K562 (cell line): ENCODE results near the gene SLC7A6. TPM values are rescaled to one million over a fixed set of nuclear protein-coding genes. Genes with fewer than 3 reads are reported as not detected.

ENCODE experiments used
- CTBP1 ChIP-seq: fragments of 450-650 bp; IDR thresholded peaks from 2 replicates; pipeline ENCODE4 v1.6.1; 2016; ENCODE audit warnings: borderline replicate concordance
- FOXA1 ChIP-seq: fragments of 450-650 bp; IDR thresholded peaks from 2 replicates; pipeline ENCODE4 v1.6.1; 2016; ENCODE audit warnings: mild to moderate bottlenecking, borderline replicate concordance
- GTF2E2 ChIP-seq: fragments of 200-800 bp; sonication (Bioruptor generic); IDR thresholded peaks from 2 replicates; pipeline ENCODE4 v1.6.1; 2016; ENCODE audit warnings: missing genetic modification characterization, missing compliant biosample characterization
- MCM2 ChIP-seq: fragments of 450-650 bp; IDR thresholded peaks from 2 replicates; pipeline ENCODE4 v1.6.1; 2017; ENCODE audit warnings: low read depth, mild to moderate bottlenecking
- MTA1 ChIP-seq: fragments of 450-650 bp; IDR thresholded peaks from 2 replicates; pipeline ENCODE4 v1.6.1; 2017; ENCODE audit warnings: borderline replicate concordance
- NONO ChIP-seq, 2 experiments: fragments of 200-400 bp in 1 of 2; fragments of 450-650 bp in 1 of 2; formaldehyde crosslinking in 1 of 2; IDR thresholded peaks; 2 replicates each; pipeline ENCODE4 v1.6.1; 2017; ENCODE audit warnings: low read depth in 2 of 2, mild to moderate bottlenecking in 2 of 2, moderate library complexity in 2 of 2, low read length in 1 of 2
- PRMT5 ChIP-seq: sonication (generic); formaldehyde crosslinking; IDR thresholded peaks from 2 replicates; pipeline ENCODE4 v1.5.0; 2020; ENCODE audit warnings: missing genetic modification reagents
- PTBP1 ChIP-seq: fragments of 200-400 bp; formaldehyde crosslinking; IDR thresholded peaks from 2 replicates; pipeline ENCODE4 v1.6.1; 2017; ENCODE audit warnings: low read depth, low read length
- ZBTB1 ChIP-seq: sonication (generic); formaldehyde crosslinking; IDR thresholded peaks from 2 replicates; pipeline ENCODE4 v1.8.1; 2023; ENCODE audit warnings: missing genetic modification reagents, low read depth, mild to moderate bottlenecking, borderline replicate concordance
- ZNF175 ChIP-seq: fragments of 200-800 bp; sonication (Bioruptor generic); IDR thresholded peaks from 2 replicates; pipeline ENCODE4 v1.6.1; 2016; ENCODE audit warnings: low read depth, mild to moderate bottlenecking, missing genetic modification characterization, missing compliant biosample characterization
- ZNF232 ChIP-seq: sonication (generic); formaldehyde crosslinking; IDR thresholded peaks from 2 replicates; pipeline ENCODE4 v1.8.0; 2022; ENCODE audit warnings: mild to moderate bottlenecking, missing genetic modification reagents
- ZNF311 ChIP-seq: fragments of 250-450 bp; sonication (Bioruptor Pico); IDR thresholded peaks from 2 replicates; pipeline ENCODE4 v1.4.0; 2020; ENCODE audit warnings: mild to moderate bottlenecking, moderate library complexity
- ZNF551 ChIP-seq: fragments of 250-450 bp; sonication (Bioruptor Pico); IDR thresholded peaks from 2 replicates; pipeline ENCODE4 v1.5.0; 2021; ENCODE audit warnings: mild to moderate bottlenecking, moderate library complexity
- ZNF764 ChIP-seq: fragments of 250-450 bp; sonication (Bioruptor Pico); IDR thresholded peaks from 2 replicates; pipeline ENCODE4 v1.4.0; 2020; ENCODE audit warnings: low read depth, mild to moderate bottlenecking, moderate library complexity
- polyA plus RNA-seq, 8 experiments: library from polyadenylated mRNA; depleted of rRNA in 4 of 8; stranded (reverse) in 5 of 8; unstranded in 3 of 8; fragments of >200 nt; fragmentation: Nextera tagmentation in 2 of 8; fragmentation: Illumina TruSeq in 1 of 8; extraction: Ambion mirVana in 2 of 8; extraction: Trizol in 1 of 8; gene quantifications; 2 replicates each; pipeline versions ENCODE4 v1.2.1 to v1.2.3, GENCODE V29; 2011 to 2014; ENCODE audit warnings: inconsistent platforms in 1 of 8, missing spikeins in 1 of 8
- total RNA-seq, 7 experiments: library from RNA; depleted of rRNA in 6 of 7; stranded (reverse); fragments of >200 nt in 6 of 7; fragmentation: Illumina TruSeq in 2 of 7; extraction: Trizol in 2 of 7; gene quantifications; 2 replicates each; pipeline versions ENCODE4 v1.2.1 to v1.2.3, GENCODE V29; 2011 to 2021; ENCODE audit warnings: low replicate concordance in 1 of 7
- TF ChIP-seq, protein P1 (sequence below): sonication (generic); formaldehyde crosslinking; IDR thresholded peaks from 2 replicates; pipeline ENCODE4 v1.8.1; 2022; ENCODE audit warnings: missing genetic modification reagents
- TF ChIP-seq, protein P2 (sequence below), 2 experiments: fragments of 450-650 bp in 1 of 2; sonication (generic) in 1 of 2; formaldehyde crosslinking; conservative IDR thresholded peaks; 2 replicates each; pipeline versions ENCODE4 v1.4.0 to v1.8.1; 2020 to 2022; ENCODE audit warnings: mild to moderate bottlenecking in 1 of 2, missing genetic modification reagents in 1 of 2
- TF ChIP-seq, protein P3 (sequence below): fragments of 250-450 bp; sonication (Bioruptor Pico); IDR thresholded peaks from 2 replicates; pipeline ENCODE4 v1.5.0; 2021
- TF ChIP-seq, protein P4 (sequence below), 2 experiments: fragments of 250-450 bp in 1 of 2; fragments of 450-650 bp in 1 of 2; sonication (Bioruptor Pico) in 1 of 2; IDR thresholded peaks; 2 replicates each; pipeline versions ENCODE4 v1.6.1 to v1.8.0; 2016 to 2021; ENCODE audit warnings: mild to moderate bottlenecking in 2 of 2, moderate library complexity in 2 of 2, missing compliant biosample characterization in 1 of 2, missing genetic modification characterization in 1 of 2
- TF ChIP-seq, protein P5 (sequence below), 3 experiments: fragments of 200-800 bp in 1 of 3; fragments of 250-450 bp in 1 of 3; fragments of 450-650 bp in 1 of 3; sonication (Bioruptor Pico) in 1 of 3; sonication (Bioruptor generic) in 1 of 3; formaldehyde crosslinking in 1 of 3; IDR thresholded peaks; 2 replicates each; pipeline versions ENCODE4 v1.6.1 to v1.8.0; 2016 to 2022; ENCODE audit warnings: mild to moderate bottlenecking in 2 of 3, missing genetic modification characterization in 2 of 3, missing compliant biosample characterization in 1 of 3, moderate library complexity in 1 of 3

SLC7A6 gene
- total and polyA plus RNA-seq, 9 of the 15 experiments (the other 6 are each of a cell fraction or from before 2014, with no cell fraction given): 12.6 to 60.1 (median 29.8) TPM

DNA sequence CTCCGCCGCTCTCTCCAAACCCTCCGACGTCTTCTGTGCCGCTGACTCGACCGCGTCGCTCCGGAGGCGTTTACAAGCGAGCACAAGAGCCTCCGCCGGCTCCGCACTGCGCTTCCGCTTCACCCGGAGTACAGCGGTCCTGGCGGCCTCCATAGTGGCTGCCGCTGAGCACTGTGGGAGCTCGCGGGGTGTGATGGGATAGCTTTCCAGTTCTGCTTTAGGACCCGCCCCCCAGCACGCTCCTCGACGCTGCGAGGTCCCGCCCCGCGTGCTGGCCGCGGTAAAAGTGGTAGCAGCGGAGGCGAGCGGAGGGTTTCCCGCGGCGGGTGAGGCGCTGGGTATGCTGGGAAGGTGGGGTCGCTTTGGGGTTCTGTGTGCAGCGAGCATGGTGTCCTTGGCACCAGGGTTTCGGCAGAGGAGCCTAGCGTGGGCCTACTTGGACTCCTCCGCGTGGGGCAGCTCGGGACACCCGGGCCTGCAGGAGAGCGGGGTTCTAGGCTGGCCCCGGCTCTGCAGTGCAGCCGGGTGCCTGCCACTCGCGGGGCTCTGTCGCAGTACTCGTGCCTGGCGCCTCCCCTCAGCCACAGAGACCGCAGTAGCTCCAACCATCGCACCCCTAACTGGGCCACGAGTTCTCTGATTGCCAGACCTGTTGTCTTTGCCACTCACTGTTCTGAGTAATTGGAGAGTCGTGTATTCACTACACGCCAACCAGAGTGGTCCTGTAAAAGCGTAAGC, 46.6 kb downstream of the SLC7A6 start, which contains the start of the genes PRMT7 and SLC7A6OS (continued):
- TF ChIP-seq ZNF764: no peak
- TF ChIP-seq MTA1: no peak
- TF ChIP-seq NONO (IDR thresholded peaks at IDR 0.05; ENCODE audit: low read depth in 2 of 2, low read length in 1 of 2): peak in 1 of 2 experiments; percentile 38; a peak in 1 of 4 replicates
- TF ChIP-seq, protein P1, sequence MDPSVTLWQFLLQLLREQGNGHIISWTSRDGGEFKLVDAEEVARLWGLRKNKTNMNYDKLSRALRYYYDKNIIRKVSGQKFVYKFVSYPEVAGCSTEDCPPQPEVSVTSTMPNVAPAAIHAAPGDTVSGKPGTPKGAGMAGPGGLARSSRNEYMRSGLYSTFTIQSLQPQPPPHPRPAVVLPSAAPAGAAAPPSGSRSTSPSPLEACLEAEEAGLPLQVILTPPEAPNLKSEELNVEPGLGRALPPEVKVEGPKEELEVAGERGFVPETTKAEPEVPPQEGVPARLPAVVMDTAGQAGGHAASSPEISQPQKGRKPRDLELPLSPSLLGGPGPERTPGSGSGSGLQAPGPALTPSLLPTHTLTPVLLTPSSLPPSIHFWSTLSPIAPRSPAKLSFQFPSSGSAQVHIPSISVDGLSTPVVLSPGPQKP (CRISPR knock-in tag): no peak
- no peak for TF ChIP-seq PRMT5 (CRISPR knock-in tag)
- TF ChIP-seq FOXA1: no peak
- no peak for TF ChIP-seq PTBP1
- 0 out of 2 replicates have a peak, but pooled peaks have one; percentile 16 for TF ChIP-seq GTF2E2
- TF ChIP-seq, protein P2, sequence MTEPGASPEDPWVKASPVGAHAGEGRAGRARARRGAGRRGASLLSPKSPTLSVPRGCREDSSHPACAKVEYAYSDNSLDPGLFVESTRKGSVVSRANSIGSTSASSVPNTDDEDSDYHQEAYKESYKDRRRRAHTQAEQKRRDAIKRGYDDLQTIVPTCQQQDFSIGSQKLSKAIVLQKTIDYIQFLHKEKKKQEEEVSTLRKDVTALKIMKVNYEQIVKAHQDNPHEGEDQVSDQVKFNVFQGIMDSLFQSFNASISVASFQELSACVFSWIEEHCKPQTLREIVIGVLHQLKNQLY (CRISPR knock-in tag; conservative IDR thresholded peaks at IDR 0.05): no peak; a peak in 1 of 4 replicates
- no peak for TF ChIP-seq ZNF551 (CRISPR knock-in tag)
- TF ChIP-seq, protein P3, sequence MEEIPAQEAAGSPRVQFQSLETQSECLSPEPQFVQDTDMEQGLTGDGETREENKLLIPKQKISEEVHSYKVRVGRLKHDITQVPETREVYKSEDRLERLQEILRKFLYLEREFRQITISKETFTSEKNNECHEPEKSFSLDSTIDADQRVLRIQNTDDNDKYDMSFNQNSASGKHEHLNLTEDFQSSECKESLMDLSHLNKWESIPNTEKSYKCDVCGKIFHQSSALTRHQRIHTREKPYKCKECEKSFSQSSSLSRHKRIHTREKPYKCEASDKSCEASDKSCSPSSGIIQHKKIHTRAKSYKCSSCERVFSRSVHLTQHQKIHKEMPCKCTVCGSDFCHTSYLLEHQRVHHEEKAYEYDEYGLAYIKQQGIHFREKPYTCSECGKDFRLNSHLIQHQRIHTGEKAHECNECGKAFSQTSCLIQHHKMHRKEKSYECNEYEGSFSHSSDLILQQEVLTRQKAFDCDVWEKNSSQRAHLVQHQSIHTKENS (CRISPR knock-in tag): no peak
- TF ChIP-seq CTBP1: peak; percentile 65; the same call in 1 of the 2 replicates
- TF ChIP-seq, protein P4, sequence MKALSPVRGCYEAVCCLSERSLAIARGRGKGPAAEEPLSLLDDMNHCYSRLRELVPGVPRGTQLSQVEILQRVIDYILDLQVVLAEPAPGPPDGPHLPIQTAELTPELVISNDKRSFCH (CRISPR knock-in tag; IDR thresholded peaks at IDR 0.05): no peak
- TF ChIP-seq, protein P4 (tag; IDR thresholded peaks at IDR 0.05): no peak
- no peak for TF ChIP-seq ZNF311 (CRISPR knock-in tag)
- TF ChIP-seq, protein P5, sequence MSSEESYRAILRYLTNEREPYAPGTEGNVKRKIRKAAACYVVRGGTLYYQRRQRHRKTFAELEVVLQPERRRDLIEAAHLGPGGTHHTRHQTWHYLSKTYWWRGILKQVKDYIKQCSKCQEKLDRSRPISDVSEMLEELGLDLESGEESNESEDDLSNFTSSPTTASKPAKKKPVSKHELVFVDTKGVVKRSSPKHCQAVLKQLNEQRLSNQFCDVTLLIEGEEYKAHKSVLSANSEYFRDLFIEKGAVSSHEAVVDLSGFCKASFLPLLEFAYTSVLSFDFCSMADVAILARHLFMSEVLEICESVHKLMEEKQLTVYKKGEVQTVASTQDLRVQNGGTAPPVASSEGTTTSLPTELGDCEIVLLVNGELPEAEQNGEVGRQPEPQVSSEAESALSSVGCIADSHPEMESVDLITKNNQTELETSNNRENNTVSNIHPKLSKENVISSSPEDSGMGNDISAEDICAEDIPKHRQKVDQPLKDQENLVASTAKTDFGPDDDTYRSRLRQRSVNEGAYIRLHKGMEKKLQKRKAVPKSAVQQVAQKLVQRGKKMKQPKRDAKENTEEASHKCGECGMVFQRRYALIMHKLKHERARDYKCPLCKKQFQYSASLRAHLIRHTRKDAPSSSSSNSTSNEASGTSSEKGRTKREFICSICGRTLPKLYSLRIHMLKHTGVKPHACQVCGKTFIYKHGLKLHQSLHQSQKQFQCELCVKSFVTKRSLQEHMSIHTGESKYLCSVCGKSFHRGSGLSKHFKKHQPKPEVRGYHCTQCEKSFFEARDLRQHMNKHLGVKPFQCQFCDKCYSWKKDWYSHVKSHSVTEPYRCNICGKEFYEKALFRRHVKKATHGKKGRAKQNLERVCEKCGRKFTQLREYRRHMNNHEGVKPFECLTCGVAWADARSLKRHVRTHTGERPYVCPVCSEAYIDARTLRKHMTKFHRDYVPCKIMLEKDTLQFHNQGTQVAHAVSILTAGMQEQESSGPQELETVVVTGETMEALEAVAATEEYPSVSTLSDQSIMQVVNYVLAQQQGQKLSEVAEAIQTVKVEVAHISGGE (CRISPR knock-in tag; IDR thresholded peaks at IDR 0.05): peak in 1 of 3 experiments; percentile 86; a peak in 2 of 6 replicates
- 0 out of 2 replicates have a peak, but pooled peaks have one; percentile 61 for TF ChIP-seq ZNF232 (CRISPR knock-in tag)
- TF ChIP-seq MCM2: no peak
- TF ChIP-seq ZBTB1 (CRISPR knock-in tag): peak; percentile 81; the same call in 1 of the 2 replicates
- peak; percentile 26; the same call in 1 of the 2 replicates for TF ChIP-seq ZNF175 (CRISPR knock-in tag)
